Parathyroid adenoma (tissue), 2 donors: ENCODE measurements around the gene CCDC187.

Experiments used
- H2AFZ ChIP-seq: fragments of 300-600 bp; sonication (generic); one replicate; pipeline ENCODE4 v1.7.0; 2017; ENCODE audit warnings: antibody characterized with exemption, mild to moderate bottlenecking
- H3K27ac ChIP-seq: fragments of 300-600 bp; sonication (generic); one replicate; pipeline ENCODE4 v1.7.0; 2017
- H3K27me3 ChIP-seq: fragments of 300-600 bp; sonication (generic); one replicate; pipeline ENCODE4 v1.7.0; 2017; ENCODE audit warnings: low read length; ENCODE audit not compliant: control insufficient read depth, insufficient read depth
- H3K36me3 ChIP-seq: fragments of 300-600 bp; sonication (generic); one replicate; pipeline ENCODE4 v1.7.0; 2017; ENCODE audit warnings: low read length; ENCODE audit not compliant: control insufficient read depth, insufficient read depth
- H3K4me1 ChIP-seq: fragments of 300-600 bp; sonication (generic); one replicate; pipeline ENCODE4 v1.7.0; 2017; ENCODE audit warnings: control low read depth
- H3K4me2 ChIP-seq: fragments of 300-600 bp; sonication (generic); one replicate; pipeline ENCODE4 v1.7.0; 2017; ENCODE audit warnings: low read length
- H3K4me3 ChIP-seq: fragments of 300-600 bp; sonication (generic); one replicate; pipeline ENCODE4 v1.7.0; 2017; ENCODE audit warnings: low read depth, low read length
- H3K79me2 ChIP-seq: fragments of 300-600 bp; sonication (generic); one replicate; pipeline ENCODE4 v1.7.0; 2017; ENCODE audit warnings: control low read depth
- H3K9ac ChIP-seq: fragments of 300-600 bp; sonication (generic); one replicate; pipeline ENCODE4 v1.7.0; 2017; ENCODE audit warnings: mild to moderate bottlenecking
- H3K9me3 ChIP-seq: fragments of 300-600 bp; sonication (generic); one replicate; pipeline ENCODE4 v1.7.0; 2017; ENCODE audit warnings: low read length; ENCODE audit not compliant: control insufficient read depth
- CTCF ChIP-seq: fragments of 300-600 bp; sonication (generic); IDR thresholded peaks from one replicate; pipeline ENCODE4 v1.7.0; 2017; ENCODE audit warnings: antibody characterized with exemption, mild to moderate bottlenecking
- donor health status: primary hyperparathyroidism.

The CCDC187 gene

GRCh38 chr9:136286987-136287379, 16.9 kb downstream of the CCDC187 start:
- no peak for TF ChIP-seq CTCF
- Histone ChIP-seq H3K36me3 (no peaks in the 10 kb centered on the region), H3K9ac (no peak overlapping the region)

GRCh38 chr9:136286359-136286986, 17.4 kb downstream of the CCDC187 start:
- no peak overlapping the region for H3K4me2 ChIP-seq
- H3K36me3 ChIP-seq: no peaks in the 10 kb centered on the region
- no peak overlapping the region for H3K27ac ChIP-seq
- H3K4me1 ChIP-seq: peaks cover 6% of the 10 kb centered on the region
- no peak for TF ChIP-seq CTCF
- no peak overlapping the region for H3K4me3 ChIP-seq
- H3K9me3 ChIP-seq: no peaks in the 10 kb centered on the region
- H2AFZ ChIP-seq: no peak overlapping the region
- no peaks in the 10 kb centered on the region for H3K27me3 ChIP-seq
- H3K79me2 ChIP-seq: no peaks in the 10 kb centered on the region
- no peak overlapping the region for H3K9ac ChIP-seq

More at GRCh38 chr9:136286987-136287379, 16.9 kb downstream of the CCDC187 start:
- Histone ChIP-seq H3K4me3 (no peak overlapping the region), H2AFZ (no peak overlapping the region), H3K9me3 (no peaks in the 10 kb centered on the region), H3K27me3 (no peaks in the 10 kb centered on the region), H3K27ac (no peak overlapping the region), H3K4me2 (no peak overlapping the region), H3K79me2 (no peaks in the 10 kb centered on the region), H3K4me1 (peaks cover 6% of the 10 kb centered on the region)

GRCh38 chr9:136285501-136286358, 18.2 kb downstream of the CCDC187 start:
- TF ChIP-seq CTCF: no peak
- Histone ChIP-seq H3K4me2 (no peak overlapping the region), H3K4me3 (no peak overlapping the region), H3K79me2 (no peaks in the 10 kb centered on the region), H3K9me3 (no peaks in the 10 kb centered on the region), H3K27ac (no peak overlapping the region), H3K36me3 (no peaks in the 10 kb centered on the region), H3K9ac (no peak overlapping the region), H2AFZ (no peak overlapping the region), H3K4me1 (peaks cover 6% of the 10 kb centered on the region), H3K27me3 (no peaks in the 10 kb centered on the region)

GRCh38 chr9:136284951-136285350, 18.9 kb downstream of the CCDC187 start:
- H3K4me2 ChIP-seq: no peak overlapping the region
- H3K79me2 ChIP-seq: no peaks in the 10 kb centered on the region
- no peak for TF ChIP-seq CTCF
- peaks cover 6% of the 10 kb centered on the region for H3K4me1 ChIP-seq
- no peak overlapping the region for H3K4me3 ChIP-seq
- H2AFZ ChIP-seq: no peak overlapping the region
- H3K36me3 ChIP-seq: no peaks in the 10 kb centered on the region
- no peaks in the 10 kb centered on the region for H3K9me3 ChIP-seq
- no peak overlapping the region for H3K27ac ChIP-seq
- no peaks in the 10 kb centered on the region for H3K27me3 ChIP-seq
- no peak overlapping the region for H3K9ac ChIP-seq
